PC-3 (cell line): ENCODE results near the gene SLC46A1. TPM values are rescaled to one million over a fixed set of nuclear protein-coding genes. Genes with fewer than 3 reads are reported as not detected.
"Not testable (repeated sequence)": the region's sequence is repeated elsewhere in the genome, so short reads cannot be mapped to it uniquely, and the experiment has no call there.

ENCODE experiments used
- ATAC-seq: fragments of 200-7000 bp; cut with Tn5 transposase; 2 replicates; pipeline ENCODE4 v1.9.1; 2020; ENCODE audit warnings: mild to moderate bottlenecking, moderate library complexity
- BruUV-seq: library from RNA; stranded (reverse); fragments of 400-500 nt; replicated peaks from 2 replicates; lab custom pipeline; 2021; lab: Mats Ljungman, UMichigan
- CTCF ChIA-PET: fragments of 300-600 bp; sonication (Branson Sonifier 250); formaldehyde crosslinking; loops from one replicate; lab custom pipeline; 2022; ENCODE audit warnings: antibody characterized with exemption; lab: Charles Lee
- POLR2A ChIA-PET: fragments of 300-600 bp; sonication (Branson Sonifier 250); formaldehyde crosslinking; loops from one replicate; lab custom pipeline; 2022; ENCODE audit warnings: antibody characterized with exemption; ENCODE audit not compliant: unreplicated experiment; lab: Charles Lee
- DNase-seq: peaks from one replicate; pipeline ENCODE4 v3.0.0-alpha.2; 2015
- H2AFZ ChIP-seq: fragments of 300-600 bp; sonication (generic); 2 replicates; pipeline ENCODE4 v1.6.0; 2016; ENCODE audit warnings: antibody characterized with exemption, low read length
- H3F3A ChIP-seq: fragments of 300-600 bp; sonication (generic); one replicate; pipeline ENCODE4 v1.6.0; 2017; ENCODE audit warnings: antibody characterized with exemption, low read length, control low read depth, mild to moderate bottlenecking; ENCODE audit not compliant: unreplicated experiment
- H3K27ac ChIP-seq: fragments of 300-600 bp; sonication (generic); 2 replicates; pipeline ENCODE4 v1.5.1; 2016; ENCODE audit warnings: mild to moderate bottlenecking, low read length
- H3K27me3 ChIP-seq: fragments of 300-600 bp; sonication (generic); 2 replicates; pipeline ENCODE4 v1.6.1; 2016; ENCODE audit warnings: low read length, mixed read lengths
- H3K36me3 ChIP-seq: fragments of 300-600 bp; sonication (generic); 2 replicates; pipeline ENCODE4 v1.6.1; 2016; ENCODE audit warnings: low read depth, mixed run types, low read length, mixed read lengths
- H3K4me1 ChIP-seq: fragments of 300-600 bp; sonication (generic); 2 replicates; pipeline ENCODE4 v1.5.1; 2016; ENCODE audit warnings: low read length; ENCODE audit not compliant: insufficient read depth
- H3K4me2 ChIP-seq: fragments of 300-600 bp; sonication (generic); 2 replicates; pipeline ENCODE4 v1.6.0; 2016; ENCODE audit warnings: low read length
- H3K4me3 ChIP-seq: fragments of 300-600 bp; sonication (generic); 2 replicates; pipeline ENCODE4 v1.5.1; 2016; ENCODE audit warnings: mild to moderate bottlenecking, low read length, mixed read lengths
- H3K79me2 ChIP-seq: fragments of 300-600 bp; sonication (generic); 2 replicates; pipeline ENCODE4 v1.6.1; 2017; ENCODE audit warnings: low read length, mixed read lengths
- H3K9ac ChIP-seq: fragments of 300-600 bp; sonication (generic); 2 replicates; pipeline ENCODE4 v1.6.0; 2016; ENCODE audit warnings: mild to moderate bottlenecking, low read length
- H3K9me2 ChIP-seq: fragments of 300-600 bp; sonication (generic); replicated peaks from 2 replicates; pipeline ENCODE4 v1.6.1; 2016; ENCODE audit warnings: mixed run types, low read length, mixed read lengths
- H3K9me3 ChIP-seq: fragments of 300-600 bp; sonication (generic); 2 replicates; pipeline ENCODE4 v1.6.1; 2016; ENCODE audit warnings: low read length, mixed read lengths
- H4K20me1 ChIP-seq: fragments of 300-600 bp; sonication (generic); 2 replicates; pipeline ENCODE4 v1.6.1; 2016; ENCODE audit warnings: low read length, mixed read lengths
- EZH2 ChIP-seq: fragments of 300-600 bp; sonication (generic); IDR thresholded peaks from one replicate; pipeline ENCODE4 v1.6.1; 2017; ENCODE audit warnings: antibody characterized with exemption, mild to moderate bottlenecking, low read length; ENCODE audit not compliant: unreplicated experiment
- EZH2phosphoT487 ChIP-seq: fragments of 300-600 bp; sonication (generic); IDR thresholded peaks from 2 replicates; pipeline ENCODE4 v1.6.1; 2018; ENCODE audit warnings: mild to moderate bottlenecking, antibody characterized with exemption, low read length, borderline replicate concordance
- intact Hi-C: fragments of 100-400 bp; cut with micrococcal nuclease; formaldehyde crosslinking; loops from 2 replicates; pipeline ENCODE4 v1.9.0; 2023
- total RNA-seq: library from RNA; depleted of rRNA; stranded (reverse); fragments of >200 nt; gene quantifications from 2 replicates; pipeline ENCODE4 v1.2.3, GENCODE V29; 2014
- TF ChIP-seq, protein P1 (sequence below): fragments of 300-600 bp; sonication (generic); conservative IDR thresholded peaks from 2 replicates; pipeline ENCODE4 v1.5.1; 2017; ENCODE audit warnings: antibody characterized with exemption, low read depth, mild to moderate bottlenecking, low read length

The SLC46A1 gene
- total RNA-seq, 1 experiment from 2014 or later = 10.4 TPM

DNA sequence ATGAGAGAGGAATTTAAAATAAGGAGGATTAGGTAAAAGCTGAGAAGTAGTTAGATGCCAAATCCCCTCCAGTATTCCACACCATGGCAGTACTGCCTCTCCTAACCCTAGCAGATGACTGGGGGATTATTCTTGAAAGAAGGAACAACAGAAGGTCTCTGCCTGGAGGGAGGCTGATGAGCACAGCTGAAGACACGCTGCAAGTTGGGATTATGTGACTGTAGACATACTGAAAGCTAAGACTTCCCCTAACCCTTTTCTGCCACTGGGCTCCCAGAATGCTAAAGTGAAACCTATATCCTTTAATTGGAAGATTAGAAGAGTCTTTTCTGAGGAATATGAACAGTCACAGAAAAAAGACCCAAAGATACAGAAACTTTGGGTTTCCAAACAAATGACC, 27.7 kb upstream of the SLC46A1 start:
- intact Hi-C loops = no loop called here
- CTCF ChIA-PET = no interaction called here
- TF ChIP-seq EZH2 (no peak), EZH2phosphoT487 (no peak)
- TF ChIP-seq, protein P1, sequence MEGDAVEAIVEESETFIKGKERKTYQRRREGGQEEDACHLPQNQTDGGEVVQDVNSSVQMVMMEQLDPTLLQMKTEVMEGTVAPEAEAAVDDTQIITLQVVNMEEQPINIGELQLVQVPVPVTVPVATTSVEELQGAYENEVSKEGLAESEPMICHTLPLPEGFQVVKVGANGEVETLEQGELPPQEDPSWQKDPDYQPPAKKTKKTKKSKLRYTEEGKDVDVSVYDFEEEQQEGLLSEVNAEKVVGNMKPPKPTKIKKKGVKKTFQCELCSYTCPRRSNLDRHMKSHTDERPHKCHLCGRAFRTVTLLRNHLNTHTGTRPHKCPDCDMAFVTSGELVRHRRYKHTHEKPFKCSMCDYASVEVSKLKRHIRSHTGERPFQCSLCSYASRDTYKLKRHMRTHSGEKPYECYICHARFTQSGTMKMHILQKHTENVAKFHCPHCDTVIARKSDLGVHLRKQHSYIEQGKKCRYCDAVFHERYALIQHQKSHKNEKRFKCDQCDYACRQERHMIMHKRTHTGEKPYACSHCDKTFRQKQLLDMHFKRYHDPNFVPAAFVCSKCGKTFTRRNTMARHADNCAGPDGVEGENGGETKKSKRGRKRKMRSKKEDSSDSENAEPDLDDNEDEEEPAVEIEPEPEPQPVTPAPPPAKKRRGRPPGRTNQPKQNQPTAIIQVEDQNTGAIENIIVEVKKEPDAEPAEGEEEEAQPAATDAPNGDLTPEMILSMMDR = no peak

GRCh38 chr17:28427982-28428381, 22.0 kb upstream of the SLC46A1 start:
- H3K9me2 ChIP-seq, H3K9ac ChIP-seq, H3K9me3 ChIP-seq, DNase-seq, intact Hi-C loops, H3K4me2 ChIP-seq, H2AFZ ChIP-seq, BruUV-seq, H3F3A ChIP-seq, H3K79me2 ChIP-seq, H3K4me1 ChIP-seq, POLR2A ChIA-PET, CTCF ChIA-PET, H3K36me3 ChIP-seq, H3K27ac ChIP-seq, H3K4me3 ChIP-seq, ATAC-seq, H4K20me1 ChIP-seq: not testable (repeated sequence)
- H3K27me3 ChIP-seq = peaks cover 12% of the 10 kb centered on the region; the same call in 1 of the 2 replicates

More for the DNA sequence above, 27.7 kb upstream of the SLC46A1 start:
- BruUV-seq = no TSS peak
- Histone ChIP-seq H3K4me2 (no peak overlapping the region), H3K27me3 (peaks cover 16% of the 10 kb centered on the region; the same call in 1 of the 2 replicates), H3K9me3 (no peaks in the 10 kb centered on the region), H3K4me1 (no peaks in the 10 kb centered on the region), H3F3A (no peaks in the 10 kb centered on the region), H3K36me3 (no peaks in the 10 kb centered on the region), H3K9me2 (no peaks in the 10 kb centered on the region), H2AFZ (no peak overlapping the region), H3K79me2 (no peaks in the 10 kb centered on the region), H3K27ac (no peak overlapping the region), H3K4me3 (no peak overlapping the region), H4K20me1 (no peaks in the 10 kb centered on the region), H3K9ac (no peak overlapping the region)
- POLR2A ChIA-PET = no interaction called here
- DNase-seq (no peak), ATAC-seq (no peak)

DNA sequence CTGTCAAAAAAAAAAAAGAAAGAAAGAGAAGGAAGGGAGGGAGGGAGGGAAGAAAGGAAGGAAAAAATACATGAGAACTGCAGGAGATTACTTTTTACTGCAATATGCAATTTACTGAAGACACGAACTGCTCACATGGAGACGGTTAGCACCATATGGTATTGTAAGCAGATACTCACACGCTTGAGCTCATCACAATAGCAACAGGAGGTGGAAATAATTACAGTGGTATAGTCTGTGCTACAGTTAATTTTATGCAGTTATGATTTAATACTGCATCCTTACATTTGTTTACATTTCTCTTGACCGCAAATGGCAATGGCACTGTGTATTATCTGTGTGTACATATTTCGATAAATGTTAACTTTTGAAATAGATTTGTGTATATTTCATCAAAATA, 21.4 kb upstream of the SLC46A1 start:
- Histone ChIP-seq H4K20me1 (no peaks in the 10 kb centered on the region), H3K4me2 (no peak overlapping the region), H3K36me3 (no peaks in the 10 kb centered on the region), H3K4me3 (no peak overlapping the region), H2AFZ (no peak overlapping the region), H3K79me2 (no peaks in the 10 kb centered on the region), H3K9me2 (no peaks in the 10 kb centered on the region), H3K9ac (no peak overlapping the region), H3K4me1 (no peaks in the 10 kb centered on the region), H3K27me3 (peaks cover 11% of the 10 kb centered on the region; the same call in 1 of the 2 replicates), H3F3A (no peaks in the 10 kb centered on the region), H3K27ac (no peak overlapping the region), H3K9me3 (no peaks in the 10 kb centered on the region)
- TF ChIP-seq, protein P1 = no peak
- TF ChIP-seq EZH2phosphoT487 = no peak
- TF ChIP-seq EZH2 = no peak
- ChIA-PET POLR2A (no interaction called here), CTCF (no interaction called here)
- DNase-seq (no peak), ATAC-seq (no peak)
- BruUV-seq = no TSS peak
- intact Hi-C loops = no loop called here
